Naive thymus-derived CD4-positive, alpha-beta T cell (primary cell): Measurements from ENCODE around the gene LENG1. TPM values are rescaled to one million over a fixed set of nuclear protein-coding genes. Genes with fewer than 3 reads are reported as not detected.

Experiments
- polyA plus RNA-seq, 2 donors: library from polyadenylated mRNA; unstranded; fragments of 300-500 nt; fragmentation: Illumina TruSeq; gene quantifications; one replicate each; pipeline ENCODE4 v1.2.3, GENCODE V29; 2021
- total RNA-seq, 6 experiments: library from RNA in 5 of 6; stranded (reverse) in 5 of 6; gene quantifications; 1 replicate in 5 of 6; 2 replicates in 1 of 6; pipeline ENCODE4 v1.2.3 and lab custom pipeline; 2021 to 2026

Gene LENG1
- total and polyA plus RNA-seq, 7 experiments from 2014 or later: 7.1 to 20.4 (median 11.9) TPM

Other genes with a start within 250 kb of the LENG1 start
- gene CACNG8, start 196.8 kb downstream of the LENG1 start, total RNA-seq: under 1 TPM in 2 of 5 experiments, not detected in 3; 0.24 to 0.34 TPM
- gene CACNG8, start 196.8 kb downstream of the LENG1 start, polyA plus RNA-seq: not detected
- gene CACNG6, start 168.1 kb downstream of the LENG1 start, total RNA-seq: 1 to 10 TPM in 1 of 5 experiments, under 1 TPM in 1, not detected in 3; 0.42 to 1.9 TPM
- gene CACNG6, start 168.1 kb downstream of the LENG1 start, polyA plus RNA-seq: not detected
- 1 to 10 TPM in 2 of 5 experiments, not detected in 3; 1.7 to 2.1 TPM for gene VSTM1, start 95.8 kb downstream of the LENG1 start, total RNA-seq
- gene VSTM1, start 95.8 kb downstream of the LENG1 start, polyA plus RNA-seq: not detected
- not detected for gene TARM1, start 78.4 kb downstream of the LENG1 start, total RNA-seq
- gene TARM1, start 78.4 kb downstream of the LENG1 start, polyA plus RNA-seq: not detected
- 10 to 100 TPM in 1 of 5 experiments, 1 to 10 TPM in 1, under 1 TPM in 3; 0.19 to 44.6 (median 0.51) TPM for gene OSCAR, start 58.9 kb downstream of the LENG1 start, total RNA-seq
- under 1 TPM in 1 of 2 donors, not detected in 1; 0.13 TPM for gene OSCAR, start 58.9 kb downstream of the LENG1 start, polyA plus RNA-seq
- gene NDUFA3, start 56.9 kb downstream of the LENG1 start, total RNA-seq: 100 to 1,000 TPM in 3 of 5 experiments, 10 to 100 TPM in 2; 64.4 to 127 (median 117) TPM
- 100 to 1,000 TPM; 333 to 490 TPM for gene NDUFA3, start 56.9 kb downstream of the LENG1 start, polyA plus RNA-seq
- 10 to 100 TPM; 13.4 to 46.5 (median 14.6) TPM for gene TFPT, start 44.1 kb downstream of the LENG1 start, total RNA-seq
- 10 to 100 TPM; 15.2 to 21.6 TPM for gene TFPT, start 44.1 kb downstream of the LENG1 start, polyA plus RNA-seq
- 10 to 100 TPM; 51.8 to 82.1 (median 71.0) TPM for gene PRPF31, start 44.0 kb downstream of the LENG1 start, total RNA-seq
- gene PRPF31, start 44.0 kb downstream of the LENG1 start, polyA plus RNA-seq: 10 to 100 TPM; 74.8 to 87.4 TPM
- 10 to 100 TPM; 38.0 to 84.6 (median 63.9) TPM for gene CNOT3, start 22.0 kb downstream of the LENG1 start, total RNA-seq
- gene CNOT3, start 22.0 kb downstream of the LENG1 start, polyA plus RNA-seq: 10 to 100 TPM; 10.1 to 13.1 TPM
- 1 to 10 TPM in 3 of 5 experiments, not detected in 2; 1.0 to 5.9 (median 1.2) TPM for gene TMC4, start 13.4 kb upstream of the LENG1 start, total RNA-seq
- gene TMC4, start 13.4 kb upstream of the LENG1 start, polyA plus RNA-seq: under 1 TPM in 1 of 2 donors, not detected in 1; 0.20 TPM
- 10 to 100 TPM; 25.8 to 79.4 (median 43.0) TPM for gene MBOAT7, start 29.9 kb upstream of the LENG1 start, total RNA-seq
- 10 to 100 TPM; 11.3 to 18.9 TPM for gene MBOAT7, start 29.9 kb upstream of the LENG1 start, polyA plus RNA-seq
- 10 to 100 TPM in 4 of 5 experiments, 1 to 10 TPM in 1; 9.5 to 24.2 (median 17.8) TPM for gene TSEN34, start 31.6 kb upstream of the LENG1 start, total RNA-seq
- gene TSEN34, start 31.6 kb upstream of the LENG1 start, polyA plus RNA-seq: 10 to 100 TPM; 29.5 to 48.7 TPM
- gene RPS9, start 41.1 kb upstream of the LENG1 start, total RNA-seq: 1,000 to 10,000 TPM; 1,217 to 2,149 (median 1,306) TPM
- gene RPS9, start 41.1 kb upstream of the LENG1 start, polyA plus RNA-seq: 1,000 to 10,000 TPM; 1,192 to 1,308 TPM
- 10 to 100 TPM in 1 of 5 experiments, 1 to 10 TPM in 4; 1.9 to 76.4 (median 2.1) TPM for gene LILRB3, start 63.3 kb upstream of the LENG1 start, total RNA-seq
- under 1 TPM in 1 of 2 donors, not detected in 1; 0.40 TPM for gene LILRB3, start 63.3 kb upstream of the LENG1 start, polyA plus RNA-seq
- 10 to 100 TPM in 1 of 5 experiments, 1 to 10 TPM in 1, under 1 TPM in 3; 0.24 to 27.0 (median 0.97) TPM for gene LILRA6, start 83.1 kb upstream of the LENG1 start, total RNA-seq
- under 1 TPM; 0.12 to 0.36 TPM for gene LILRA6, start 83.1 kb upstream of the LENG1 start, polyA plus RNA-seq
- gene LILRB5, start 97.6 kb upstream of the LENG1 start, total RNA-seq: 1 to 10 TPM in 3 of 5 experiments, under 1 TPM in 1, not detected in 1; 0.08 to 1.8 (median 1.2) TPM
- gene LILRB5, start 97.6 kb upstream of the LENG1 start, polyA plus RNA-seq: not detected
- gene LILRB2, start 121.4 kb upstream of the LENG1 start, total RNA-seq: 100 to 1,000 TPM in 1 of 5 experiments, 10 to 100 TPM in 1, 1 to 10 TPM in 2, not detected in 1; 1.5 to 131 (median 6.0) TPM
- gene LILRB2, start 121.4 kb upstream of the LENG1 start, polyA plus RNA-seq: under 1 TPM in 1 of 2 donors, not detected in 1; 0.12 TPM
- 10 to 100 TPM in 1 of 5 experiments, 1 to 10 TPM in 1, under 1 TPM in 2, not detected in 1; 0.32 to 82.1 (median 5.1) TPM for gene LILRA5, start 153.4 kb upstream of the LENG1 start, total RNA-seq
- gene LILRA5, start 153.4 kb upstream of the LENG1 start, polyA plus RNA-seq: under 1 TPM in 1 of 2 donors, not detected in 1; 0.34 TPM
- 1 to 10 TPM in 2 of 5 experiments, not detected in 3; 3.5 to 8.9 TPM for gene LILRA4, start 179.4 kb upstream of the LENG1 start, total RNA-seq
- not detected for gene LILRA4, start 179.4 kb upstream of the LENG1 start, polyA plus RNA-seq
- gene LAIR1, start 205.2 kb upstream of the LENG1 start, total RNA-seq: 10 to 100 TPM; 47.0 to 92.3 (median 82.3) TPM
- gene LAIR1, start 205.2 kb upstream of the LENG1 start, polyA plus RNA-seq: 10 to 100 TPM; 48.6 to 98.1 TPM